HepG2 (cell line): Measurements from ENCODE around the gene CR1L. TPM values are rescaled to one million over a fixed set of nuclear protein-coding genes. Genes with fewer than 3 reads are reported as not detected.

Experiments used
- ARHGAP35 ChIP-seq: sonication (generic); formaldehyde crosslinking; IDR thresholded peaks from 2 replicates; pipeline ENCODE4 v1.9.0; 2022; ENCODE audit warnings: mild to moderate bottlenecking, inconsistent platforms, moderate library complexity, missing genetic modification reagents, borderline replicate concordance
- CTCF ChIP-seq: sonication (generic); formaldehyde crosslinking; IDR thresholded peaks from 2 replicates; pipeline ENCODE4 v1.5.0; 2020; ENCODE audit warnings: mild to moderate bottlenecking, missing genetic modification reagents, moderate library complexity
- IRF9 ChIP-seq: sonication (generic); formaldehyde crosslinking; IDR thresholded peaks from 2 replicates; pipeline ENCODE4 v1.8.0; 2022; ENCODE audit warnings: missing genetic modification reagents, mild to moderate bottlenecking, borderline replicate concordance
- MXD3 ChIP-seq: IDR thresholded peaks from 2 replicates; pipeline ENCODE4 v1.6.1; 2016; ENCODE audit warnings: mild to moderate bottlenecking, missing biosample characterization, missing genetic modification reagents
- NFAT5 ChIP-seq: sonication (generic); formaldehyde crosslinking; IDR thresholded peaks from 2 replicates; pipeline ENCODE4 v1.4.0; 2020; ENCODE audit warnings: missing genetic modification reagents
- NFIB ChIP-seq: sonication (generic); formaldehyde crosslinking; IDR thresholded peaks from 2 replicates; pipeline ENCODE4 v1.9.0; 2021; ENCODE audit warnings: missing genetic modification reagents, mild to moderate bottlenecking, borderline replicate concordance
- PHF21A ChIP-seq: sonication (generic); formaldehyde crosslinking; IDR thresholded peaks from 2 replicates; pipeline ENCODE4 v1.5.0; 2020; ENCODE audit warnings: mild to moderate bottlenecking, missing genetic modification reagents
- TAF1 ChIP-seq: sonication (generic); formaldehyde crosslinking; IDR thresholded peaks from 2 replicates; pipeline ENCODE4 v1.4.0; 2020; ENCODE audit warnings: missing genetic modification reagents
- TCF7L2 ChIP-seq: IDR thresholded peaks from 2 replicates; pipeline ENCODE4 v1.6.1; 2011; ENCODE audit warnings: mild to moderate bottlenecking, low read depth, low read length, moderate library complexity
- ZBTB44 ChIP-seq: sonication (generic); formaldehyde crosslinking; IDR thresholded peaks from 2 replicates; pipeline ENCODE4 v1.4.0; 2020; ENCODE audit warnings: missing genetic modification reagents
- ZNF549 ChIP-seq: sonication (generic); formaldehyde crosslinking; IDR thresholded peaks from 2 replicates; pipeline ENCODE4 v1.5.0; 2020; ENCODE audit warnings: missing genetic modification reagents
- ZNF687 ChIP-seq: sonication (generic); formaldehyde crosslinking; IDR thresholded peaks from 2 replicates; pipeline ENCODE4 v1.5.1; 2020; ENCODE audit warnings: mild to moderate bottlenecking, missing genetic modification reagents, moderate library complexity
- ZNF720 ChIP-seq: sonication (generic); formaldehyde crosslinking; IDR thresholded peaks from 2 replicates; pipeline ENCODE4 v1.4.0; 2020; ENCODE audit warnings: missing genetic modification reagents
- ZNF83 ChIP-seq: sonication (generic); formaldehyde crosslinking; IDR thresholded peaks from 2 replicates; pipeline ENCODE4 v1.4.0; 2020; ENCODE audit warnings: missing genetic modification reagents, mild to moderate bottlenecking, borderline replicate concordance
- ZSCAN12 ChIP-seq: sonication (generic); formaldehyde crosslinking; IDR thresholded peaks from 2 replicates; pipeline ENCODE4 v1.9.0; 2021; ENCODE audit warnings: mild to moderate bottlenecking, missing genetic modification reagents
- polyA plus RNA-seq, 8 experiments: library from polyadenylated mRNA; depleted of rRNA in 3 of 8; stranded (reverse) in 7 of 8; unstranded in 1 of 8; fragments of >200 nt; fragmentation: Illumina TruSeq in 4 of 8; extraction: Trizol in 4 of 8; gene quantifications; 2 replicates each; pipeline versions ENCODE4 v1.2.1 to v1.2.3, GENCODE V29; 2011 to 2016; ENCODE audit warnings: low read depth in 4 of 8, missing spikeins in 1 of 8, mixed read lengths in 1 of 8; ENCODE audit not compliant: insufficient read depth in 1 of 8
- total RNA-seq, 5 experiments: library from RNA; depleted of rRNA; stranded (reverse); fragments of >200 nt; fragmentation: Illumina TruSeq; extraction: Trizol; gene quantifications; 2 replicates each; pipeline ENCODE4 v1.2.3, GENCODE V29; 2016; ENCODE audit warnings: low read depth in 1 of 5

CR1L gene
- total and polyA plus RNA-seq, 2 of the 13 experiments (the other 11 are each of a cell fraction or from before 2014, with no cell fraction given): not detected

GRCh38 chr1:207752456-207752998 lies 107.6 kb downstream of the CR1L start (continued):
- TF ChIP-seq ZBTB44 (CRISPR knock-in tag) (no peak), MXD3 (CRISPR knock-in tag) (no peak), PHF21A (CRISPR knock-in tag) (peak; percentile 67), ZSCAN12 (CRISPR knock-in tag) (no peak), ZNF83 (no peak), ZNF687 (peak; percentile 96), ARHGAP35 (no peak), CTCF (CRISPR knock-in tag) (no peak), TAF1 (CRISPR knock-in tag) (peak; percentile 12), NFAT5 (CRISPR knock-in tag) (peak; percentile 29; the same call in 1 of the 2 replicates), NFIB (CRISPR knock-in tag) (no peak), TCF7L2 (no peak), IRF9 (no peak), ZNF549 (CRISPR knock-in tag) (no peak), ZNF720 (CRISPR knock-in tag) (no peak)
